ENCODE results near the gene SLC4A8.

The SLC4A8 gene

GRCh38 chr12:51528852-51529650 lies 104.4 kb downstream of the SLC4A8 start:
- DNase-seq, result no peak

- DNase-seq, result no peak
Measured at GRCh38 chr12:51529651-51529970, 105.0 kb downstream of the SLC4A8 start.

GRCh38 chr12:51530208-51530607 lies 105.6 kb downstream of the SLC4A8 start:
- DNase-seq, result no peak

GRCh38 chr12:51531284-51531977 lies 106.8 kb downstream of the SLC4A8 start:
- no peak for DNase-seq

- DNase-seq, result peak; percentile 84 to 91
Measured at GRCh38 chr12:51531978-51532497, 107.4 kb downstream of the SLC4A8 start.

- peak; percentile 37 to 55 for DNase-seq
Measured at GRCh38 chr12:51533799-51534198, 109.2 kb downstream of the SLC4A8 start.

- DNase-seq, result no peak
Measured at GRCh38 chr12:51534216-51535074, 109.8 kb downstream of the SLC4A8 start.

GRCh38 chr12:51536159-51536558 lies 111.5 kb downstream of the SLC4A8 start:
- peak in 1 of 2 experiments; percentile 44 for DNase-seq

- no peak for DNase-seq
Measured at GRCh38 chr12:51538149-51538548, 113.5 kb downstream of the SLC4A8 start.

- DNase-seq, result no peak
Measured at GRCh38 chr12:51538599-51538998, 114.0 kb downstream of the SLC4A8 start.

GRCh38 chr12:51540996-51541395 lies 116.4 kb downstream of the SLC4A8 start:
- no peak for DNase-seq

GRCh38 chr12:51546097-51546496 lies 121.5 kb downstream of the SLC4A8 start:
- DNase-seq, result no peak

- DNase-seq, result no peak
Measured at GRCh38 chr12:51547606-51548005, 123.0 kb downstream of the SLC4A8 start.

- DNase-seq, result no peak
Measured at GRCh38 chr12:51548241-51548640, 123.6 kb downstream of the SLC4A8 start.

- DNase-seq, result no peak
Measured at GRCh38 chr12:51549637-51550036, 125.0 kb downstream of the SLC4A8 start.
